T-helper 17 cell (primary cell): ENCODE data around the gene HMGN5. TPM values are rescaled to one million over a fixed set of nuclear protein-coding genes. Genes with fewer than 3 reads are reported as not detected.

Source experiments
- ATAC-seq: fragments of 150-1000 bp; cut with Tn5 transposase; 2 replicates; pipeline ENCODE4 v1.10.0; 2021; ENCODE audit warnings: mild to moderate bottlenecking, moderate library complexity
- DNase-seq, 3 donors: peaks; one replicate each; pipeline versions ENCODE4 v3.0.0 to v3.0.0-alpha.2; 2020 to 2021
- H3K9me3 ChIP-seq: one replicate; pipeline ENCODE4 v1.7.0; 2013; ENCODE audit warnings: low read length, mild to moderate bottlenecking; ENCODE audit not compliant: control insufficient read depth, poor library complexity, severe bottlenecking
- H3K27ac Mint-ChIP-seq: one replicate; pipeline ENCODE4 v1.8.0; 2022; ENCODE audit warnings: mild to moderate bottlenecking, moderate library complexity, mixed read lengths
- H3K27me3 Mint-ChIP-seq: one replicate; pipeline ENCODE4 v1.8.0; 2022; ENCODE audit warnings: mixed read lengths
- H3K36me3 Mint-ChIP-seq: one replicate; pipeline ENCODE4 v1.8.0; 2022; ENCODE audit warnings: low read depth, mixed read lengths
- H3K4me1 Mint-ChIP-seq: one replicate; pipeline ENCODE4 v1.8.0; 2022; ENCODE audit warnings: mild to moderate bottlenecking, mixed read lengths
- H3K4me3 Mint-ChIP-seq: one replicate; pipeline ENCODE4 v1.8.0; 2022; ENCODE audit warnings: mild to moderate bottlenecking, moderate library complexity, mixed read lengths
- total RNA-seq, 4 donors: library from RNA in 2 of 4; stranded (reverse) in 2 of 4; gene quantifications; one replicate each; pipeline ENCODE4 v1.2.3 and lab custom pipeline; 2022 to 2026

HMGN5 gene, protein sequence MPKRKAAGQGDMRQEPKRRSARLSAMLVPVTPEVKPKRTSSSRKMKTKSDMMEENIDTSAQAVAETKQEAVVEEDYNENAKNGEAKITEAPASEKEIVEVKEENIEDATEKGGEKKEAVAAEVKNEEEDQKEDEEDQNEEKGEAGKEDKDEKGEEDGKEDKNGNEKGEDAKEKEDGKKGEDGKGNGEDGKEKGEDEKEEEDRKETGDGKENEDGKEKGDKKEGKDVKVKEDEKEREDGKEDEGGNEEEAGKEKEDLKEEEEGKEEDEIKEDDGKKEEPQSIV
- total RNA-seq (1 to 10 TPM; 1.1 to 1.6 TPM), total RNA-seq (lab: John Stamatoyannopoulos, UW) (1.4 to 2.1 reads per million in 2 donors)

DNA sequence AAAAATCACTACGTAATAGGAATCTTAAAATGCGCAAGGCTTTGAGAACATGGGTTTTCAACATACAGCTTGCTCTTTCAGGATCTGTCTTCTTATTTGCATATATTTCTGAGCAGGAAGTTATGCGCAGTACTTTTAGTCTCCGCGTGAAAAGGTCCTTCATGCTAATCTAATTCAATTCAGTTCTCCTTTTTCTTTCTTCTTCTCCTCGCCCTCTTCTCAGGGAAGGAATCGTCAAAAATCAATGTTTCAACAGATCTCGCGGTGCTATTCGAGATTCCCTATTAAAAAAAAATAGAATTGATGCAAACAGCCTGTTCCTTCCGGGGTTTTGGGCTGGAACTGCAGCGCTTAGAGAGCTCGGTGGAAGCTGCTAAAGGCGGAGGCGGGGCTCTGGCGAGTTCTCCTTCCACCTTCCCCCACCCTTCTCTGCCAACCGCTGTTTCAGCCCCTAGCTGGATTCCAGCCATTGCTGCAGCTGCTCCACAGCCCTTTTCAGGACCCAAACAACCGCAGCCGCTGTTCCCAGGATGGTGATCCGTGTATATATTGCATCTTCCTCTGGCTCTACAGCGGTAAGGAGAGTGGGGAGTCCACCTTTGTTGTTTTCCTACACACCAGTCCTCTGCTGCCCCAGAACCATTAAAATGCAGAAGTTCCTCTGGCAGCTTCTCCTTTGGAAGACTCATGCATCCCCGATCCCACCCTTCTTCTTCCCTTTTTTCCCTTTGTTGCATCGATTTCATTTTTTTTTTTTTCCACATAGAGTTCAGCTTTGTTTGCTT lies at the start of gene HMGN5, which contains the start of gene SH3BGRL:
Gene HMGN5, minus strand, starts transcription at position 243 of the 785 bp plus-strand sequence. CDS start 80,364 bp downstream, outside the sequence.
Gene SH3BGRL, plus strand, starts transcription at position 432 of the 785 bp plus-strand sequence. Its CDS starts 99 bp downstream, at position 531.
- Mint-ChIP-seq H3K27me3 (no peaks in the 10 kb centered on the region), H3K4me3 (peak within 1 kb of the TSS; percentile 97), H3K36me3 (peaks cover 2% of the 10 kb centered on the region), H3K4me1 (peaks cover 22% of the 10 kb centered on the region), H3K27ac (peak within 1 kb of the TSS; percentile 97)
- no peaks in the 10 kb centered on the region for H3K9me3 ChIP-seq
- DNase-seq = peak; percentile 43 to 56 (median 43)
- peak; percentile 97 for ATAC-seq

DNA sequence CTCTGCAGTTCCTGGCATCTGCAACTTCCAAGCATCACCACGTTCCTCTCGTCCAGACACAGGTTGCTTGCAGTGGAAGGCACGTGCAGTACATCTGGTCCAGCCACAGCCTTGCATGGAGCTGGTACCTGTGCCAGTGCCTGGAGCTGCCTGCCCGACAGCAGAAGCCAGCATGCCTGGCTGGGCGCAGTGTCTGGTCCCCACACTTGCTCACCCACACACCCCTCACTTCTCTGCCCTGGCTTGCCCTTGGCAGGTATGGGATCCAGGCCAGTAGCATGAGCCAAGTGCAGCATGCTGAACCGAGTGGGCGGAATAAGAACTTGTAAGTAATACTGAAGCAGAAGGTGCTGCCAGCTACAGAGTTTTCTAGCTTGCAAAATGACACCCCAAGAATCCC lies 40.0 kb upstream of the HMGN5 start:
- Mint-ChIP-seq H3K4me3 (no peak overlapping the region), H3K4me1 (peaks cover 10% of the 10 kb centered on the region), H3K36me3 (peaks cover 11% of the 10 kb centered on the region), H3K27me3 (no peaks in the 10 kb centered on the region), H3K27ac (no peak overlapping the region)
- ATAC-seq = no peak
- no peaks in the 10 kb centered on the region for H3K9me3 ChIP-seq
- DNase-seq = no peak

DNA sequence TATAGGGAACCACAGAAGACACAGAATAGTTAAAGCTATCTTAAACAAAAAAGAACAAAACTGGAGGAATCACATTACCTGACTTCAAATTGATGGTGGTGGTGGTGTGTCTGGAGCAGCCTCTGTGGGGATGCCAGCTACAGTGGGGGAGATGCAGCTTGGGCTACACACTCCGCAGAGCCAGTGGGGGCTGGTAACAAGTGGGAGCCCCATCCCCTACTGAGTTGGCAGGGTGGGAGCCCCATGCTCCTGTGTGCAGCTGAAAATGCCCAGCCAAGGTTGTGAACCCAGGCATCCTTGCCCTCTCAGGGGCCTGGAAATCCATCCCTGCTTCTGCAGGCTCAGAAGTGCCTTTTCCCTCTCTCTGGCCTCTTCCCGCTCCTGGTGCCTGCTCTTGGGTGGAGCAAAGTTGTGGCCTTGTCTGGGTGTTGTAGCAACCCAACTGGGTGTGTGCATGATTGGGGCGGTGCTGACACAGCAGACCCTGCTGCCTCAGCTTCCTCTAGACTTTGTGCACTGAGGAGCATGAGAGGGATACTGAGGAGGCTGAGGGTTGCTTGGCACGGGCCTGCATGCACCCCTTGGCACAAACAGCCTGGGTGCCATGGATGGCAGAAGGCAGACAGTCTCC lies 39.1 kb upstream of the HMGN5 start:
- Mint-ChIP-seq H3K27ac (no peak overlapping the region), H3K4me1 (peaks cover 12% of the 10 kb centered on the region), H3K27me3 (no peaks in the 10 kb centered on the region), H3K4me3 (no peak overlapping the region), H3K36me3 (peaks cover 13% of the 10 kb centered on the region)
- H3K9me3 ChIP-seq = no peaks in the 10 kb centered on the region
- DNase-seq (no peak), ATAC-seq (no peak)

DNA sequence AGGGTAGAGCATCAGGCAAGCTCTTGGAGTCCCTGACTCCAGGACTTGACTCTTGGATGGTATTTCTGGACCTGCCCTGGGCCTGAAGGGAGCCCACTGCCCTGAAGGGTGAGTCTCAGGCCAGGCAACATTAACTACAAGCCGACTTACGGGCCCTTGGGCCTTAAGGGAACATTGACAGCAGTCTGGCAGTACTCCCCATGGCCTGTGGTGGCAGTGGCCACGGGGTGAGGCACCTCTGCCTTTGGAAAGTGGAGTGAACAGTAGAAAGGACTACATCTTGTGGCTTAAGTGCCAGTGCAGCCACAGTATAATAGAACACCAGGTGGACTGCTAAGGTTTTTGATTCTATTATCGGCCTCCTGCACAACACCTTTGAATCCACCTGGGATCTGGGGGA lies 36.5 kb upstream of the HMGN5 start:
- Mint-ChIP-seq H3K4me3 (no peak overlapping the region), H3K36me3 (peaks cover 13% of the 10 kb centered on the region), H3K4me1 (peaks cover 14% of the 10 kb centered on the region), H3K27me3 (no peaks in the 10 kb centered on the region), H3K27ac (no peak overlapping the region)
- ATAC-seq (no peak), DNase-seq (no peak)
- no peaks in the 10 kb centered on the region for H3K9me3 ChIP-seq

DNA sequence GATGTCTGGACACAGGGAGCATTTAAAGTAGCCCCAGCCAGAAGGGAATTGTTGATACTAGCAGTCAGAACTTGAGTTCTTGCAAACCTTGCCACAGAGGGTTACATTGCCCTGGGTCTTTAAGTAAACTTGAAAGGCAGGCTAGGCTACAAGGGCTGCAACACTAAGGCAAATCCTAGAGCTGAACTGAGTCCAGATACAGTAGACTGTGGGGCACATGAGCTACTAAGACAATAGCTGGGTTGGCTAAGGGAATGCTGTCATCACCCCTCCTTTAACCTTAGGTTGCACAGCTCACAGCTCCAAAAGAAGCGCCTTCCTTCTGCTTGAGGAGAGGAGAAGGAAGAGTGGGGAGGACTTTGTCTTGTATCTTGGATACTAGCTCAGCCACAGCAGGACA lies 35.8 kb upstream of the HMGN5 start:
- no peaks in the 10 kb centered on the region for H3K9me3 ChIP-seq
- ATAC-seq = no peak
- no peak overlapping the region for H3K4me3 Mint-ChIP-seq
- no peak for DNase-seq
- no peak overlapping the region for H3K27ac Mint-ChIP-seq
- no peaks in the 10 kb centered on the region for H3K27me3 Mint-ChIP-seq
- peaks cover 13% of the 10 kb centered on the region for H3K36me3 Mint-ChIP-seq
- peaks cover 9% of the 10 kb centered on the region for H3K4me1 Mint-ChIP-seq

DNA sequence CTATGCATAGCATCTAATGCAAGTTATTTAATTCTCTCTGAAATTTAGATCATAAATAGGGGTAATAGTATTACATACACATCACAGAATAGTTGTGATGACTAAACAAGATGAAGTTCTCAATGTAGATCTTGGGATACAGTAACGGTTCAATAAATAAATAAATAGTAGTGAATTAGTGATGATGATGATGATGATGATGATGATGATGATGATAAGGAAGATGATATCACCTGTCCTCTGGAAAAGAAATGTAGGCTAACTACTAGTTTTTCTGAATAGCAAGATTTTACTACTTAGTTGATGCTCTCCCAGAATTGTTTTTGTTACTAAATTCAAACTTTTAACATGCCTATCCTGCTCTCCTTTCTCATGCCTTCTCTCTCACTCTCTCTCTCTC lies 30.5 kb upstream of the HMGN5 start:
- DNase-seq (no peak), ATAC-seq (no peak)
- peaks cover 9% of the 10 kb centered on the region for H3K4me1 Mint-ChIP-seq
- H3K4me3 Mint-ChIP-seq = no peak overlapping the region
- H3K9me3 ChIP-seq = no peaks in the 10 kb centered on the region
- no peaks in the 10 kb centered on the region for H3K27me3 Mint-ChIP-seq
- H3K36me3 Mint-ChIP-seq = peaks cover 7% of the 10 kb centered on the region
- no peak overlapping the region for H3K27ac Mint-ChIP-seq

DNA sequence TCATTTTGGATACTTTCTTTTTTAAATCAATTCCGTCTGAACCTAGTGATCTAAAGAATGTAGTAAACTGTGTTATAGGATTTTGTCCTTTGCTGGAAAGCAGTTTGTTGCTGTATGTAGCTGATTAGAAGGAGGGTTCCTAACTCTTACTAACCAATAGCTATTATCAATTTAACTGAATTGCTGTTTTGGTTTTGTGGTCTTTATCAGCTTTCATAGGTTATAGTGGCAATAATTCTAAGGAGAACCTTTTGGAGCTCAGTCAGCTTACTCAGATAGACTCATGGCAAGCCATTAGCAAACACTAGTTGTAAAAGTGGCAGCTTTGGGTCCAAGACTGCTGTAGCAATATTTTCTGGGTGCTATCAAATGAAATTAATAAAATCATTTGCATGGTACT lies 29.8 kb upstream of the HMGN5 start:
- Mint-ChIP-seq H3K4me1 (peaks cover 4% of the 10 kb centered on the region), H3K4me3 (no peak overlapping the region), H3K27me3 (no peaks in the 10 kb centered on the region), H3K27ac (no peak overlapping the region), H3K36me3 (no peaks in the 10 kb centered on the region)
- ATAC-seq (no peak), DNase-seq (no peak)
- H3K9me3 ChIP-seq = no peaks in the 10 kb centered on the region

DNA sequence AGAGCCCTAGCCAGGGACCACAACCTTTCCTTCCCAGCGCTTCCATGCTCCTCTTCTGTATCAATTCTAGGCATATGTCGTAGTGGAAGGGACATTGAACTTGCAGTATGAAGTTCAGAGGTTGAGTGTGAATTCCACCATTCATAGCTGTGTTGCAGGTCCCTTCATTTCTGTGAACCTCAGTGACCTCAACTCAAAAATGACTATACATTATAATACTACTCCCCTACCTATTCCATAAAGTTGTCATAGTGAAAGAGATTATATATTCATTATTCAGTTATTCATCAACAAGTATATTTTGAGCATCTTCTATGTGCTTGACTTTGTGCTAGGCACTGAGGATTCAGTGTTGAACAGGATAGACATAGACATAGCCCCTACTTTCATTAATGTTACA lies 28.2 kb upstream of the HMGN5 start:
- no peaks in the 10 kb centered on the region for H3K27me3 Mint-ChIP-seq
- ATAC-seq (no peak), DNase-seq (no peak)
- no peak overlapping the region for H3K4me3 Mint-ChIP-seq
- no peaks in the 10 kb centered on the region for H3K9me3 ChIP-seq
- H3K36me3 Mint-ChIP-seq = no peaks in the 10 kb centered on the region
- H3K27ac Mint-ChIP-seq = no peak overlapping the region
- no peaks in the 10 kb centered on the region for H3K4me1 Mint-ChIP-seq

DNA sequence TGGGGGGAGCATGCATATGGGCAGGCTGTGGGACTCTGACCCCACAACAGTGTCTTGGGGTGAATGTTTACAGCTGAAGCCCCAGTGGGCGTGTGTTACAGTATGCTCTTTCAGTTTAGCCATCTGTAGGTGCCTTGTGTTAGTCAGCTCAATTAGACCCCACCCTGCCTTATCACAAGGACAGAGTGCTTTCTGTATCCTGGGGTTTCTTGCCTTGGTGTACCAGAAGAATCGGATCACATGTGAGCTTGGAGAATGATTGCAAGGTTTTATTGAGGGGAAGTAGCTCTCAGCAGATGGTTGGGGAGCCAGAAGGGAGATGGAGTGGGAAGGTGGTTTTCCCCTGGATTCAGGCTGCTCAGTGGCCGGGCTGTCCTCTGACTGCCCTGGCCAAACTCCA lies 27.5 kb upstream of the HMGN5 start:
- Mint-ChIP-seq H3K4me1 (no peaks in the 10 kb centered on the region), H3K36me3 (no peaks in the 10 kb centered on the region), H3K4me3 (no peak overlapping the region), H3K27me3 (no peaks in the 10 kb centered on the region), H3K27ac (no peak overlapping the region)
- no peak for ATAC-seq
- DNase-seq = no peak
- no peaks in the 10 kb centered on the region for H3K9me3 ChIP-seq

DNA sequence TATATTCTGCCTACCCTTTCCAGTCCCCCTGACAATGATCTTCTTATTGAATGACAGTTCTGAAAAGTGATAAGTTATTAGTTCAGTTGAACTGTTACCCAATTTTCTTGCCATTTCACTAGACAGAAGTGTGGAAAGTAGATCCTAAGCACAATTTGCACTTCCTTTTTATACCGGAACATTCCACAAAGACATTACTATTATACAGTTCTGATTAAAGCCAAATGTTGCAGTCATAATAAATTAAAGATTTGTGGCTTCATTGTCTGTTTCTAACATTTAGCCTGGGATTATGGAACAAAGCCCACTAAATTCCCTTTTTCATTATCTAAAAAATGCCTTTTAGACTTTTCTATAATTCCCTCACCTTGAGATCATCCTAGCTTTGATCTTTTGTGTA lies 14.0 kb upstream of the HMGN5 start:
- Mint-ChIP-seq H3K27ac (peak overlapping the region; percentile 29), H3K4me3 (no peak overlapping the region), H3K36me3 (peaks cover 4% of the 10 kb centered on the region), H3K27me3 (no peaks in the 10 kb centered on the region), H3K4me1 (peaks cover 31% of the 10 kb centered on the region)
- ATAC-seq (no peak), DNase-seq (no peak)
- no peaks in the 10 kb centered on the region for H3K9me3 ChIP-seq

DNA sequence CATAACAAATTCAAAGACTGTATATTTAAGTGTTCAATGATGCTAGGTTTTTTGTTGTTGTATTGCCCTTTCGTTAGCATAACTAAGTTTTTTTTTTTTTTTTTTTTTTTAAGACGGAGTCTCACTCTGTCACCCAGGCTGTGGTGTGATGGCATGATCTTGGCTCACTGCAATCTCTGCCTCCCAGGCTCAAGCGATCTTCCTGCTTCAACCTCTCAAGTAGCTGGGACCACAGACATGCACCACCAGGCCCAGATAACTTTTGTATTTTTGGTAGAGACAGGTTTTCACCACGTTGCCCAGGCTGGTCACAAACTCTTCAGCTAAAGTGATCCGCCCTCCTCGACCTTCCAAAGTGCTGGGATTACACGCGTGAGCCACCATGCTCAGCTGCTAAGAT lies 7.2 kb upstream of the HMGN5 start:
- Mint-ChIP-seq H3K4me3 (no peak overlapping the region), H3K36me3 (peaks cover 8% of the 10 kb centered on the region), H3K4me1 (peaks cover 17% of the 10 kb centered on the region), H3K27me3 (no peaks in the 10 kb centered on the region), H3K27ac (no peak overlapping the region)
- ATAC-seq = no peak
- H3K9me3 ChIP-seq = no peaks in the 10 kb centered on the region
- no peak for DNase-seq

DNA sequence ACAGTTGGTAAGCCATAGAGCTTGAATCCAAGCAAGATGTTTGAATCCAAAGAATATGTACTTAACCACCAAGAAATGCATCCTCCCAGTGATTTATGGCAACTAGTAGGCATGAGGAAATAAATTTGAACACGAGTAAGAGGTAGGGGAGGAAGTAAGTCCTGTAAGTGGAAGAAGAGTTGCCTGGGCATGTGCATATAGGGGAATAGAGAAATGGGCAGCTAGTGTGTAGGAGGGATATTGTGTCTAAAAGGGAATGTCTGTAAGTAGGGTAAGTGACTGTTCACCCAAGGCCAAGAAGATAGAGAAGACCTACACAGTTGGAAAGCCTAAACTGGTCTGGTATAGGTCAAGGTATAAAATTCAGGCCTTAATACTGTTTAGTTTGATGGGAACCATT lies 4.8 kb upstream of the HMGN5 start:
- ATAC-seq (no peak), DNase-seq (no peak)
- Mint-ChIP-seq H3K4me1 (peaks cover 22% of the 10 kb centered on the region), H3K27ac (no peak overlapping the region), H3K27me3 (no peaks in the 10 kb centered on the region), H3K4me3 (no peak overlapping the region), H3K36me3 (peaks cover 5% of the 10 kb centered on the region)
- H3K9me3 ChIP-seq = no peaks in the 10 kb centered on the region

DNA sequence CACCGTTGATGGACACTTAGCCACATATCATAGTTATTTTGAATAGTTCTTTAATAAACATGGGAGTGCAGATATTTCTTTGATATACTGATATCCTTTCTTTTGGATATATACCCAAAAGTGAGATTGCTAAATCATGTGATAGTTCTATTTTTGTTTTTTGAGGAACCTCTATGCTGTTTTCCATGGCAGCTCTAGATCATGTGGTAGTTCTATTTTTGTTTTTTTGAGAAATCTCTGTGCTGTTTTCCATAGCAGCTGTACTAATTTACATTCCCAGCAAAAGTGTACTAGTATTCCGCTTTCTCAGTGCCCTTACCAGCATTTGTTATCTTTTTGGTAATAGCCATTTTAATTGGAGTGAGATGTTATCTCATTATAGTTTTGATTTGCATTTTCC lies 3.8 kb upstream of the HMGN5 start:
- Mint-ChIP-seq H3K4me1 (peaks cover 24% of the 10 kb centered on the region), H3K27ac (no peak overlapping the region)

More for the DNA sequence above, 3.8 kb upstream of the HMGN5 start:
- ATAC-seq (no peak), DNase-seq (no peak)
- Mint-ChIP-seq H3K27me3 (no peaks in the 10 kb centered on the region), H3K4me3 (no peak overlapping the region), H3K36me3 (peaks cover 5% of the 10 kb centered on the region)
- H3K9me3 ChIP-seq = no peaks in the 10 kb centered on the region
